Choroid plexus epithelial cell (primary cell): Measurements from ENCODE around the gene SGMS2.
"Not testable (repeated sequence)": the region's sequence is repeated elsewhere in the genome, so short reads cannot be mapped to it uniquely, and the experiment has no call there.

ENCODE experiments used
- DNase-seq: peaks from one replicate; pipeline ENCODE4 v3.0.0-alpha.2; 2010; ENCODE audit warnings: low read depth
- H3K4me3 ChIP-seq: 2 replicates; pipeline ENCODE4 v1.5.1; 2011; ENCODE audit warnings: low read depth, mild to moderate bottlenecking, control low read depth, low read length, moderate library complexity
- TF ChIP-seq, protein P1 (sequence below): conservative IDR thresholded peaks from 2 replicates; pipeline ENCODE4 v1.5.1; 2011; ENCODE audit warnings: low read depth, mild to moderate bottlenecking, control low read depth, inconsistent platforms, low read length, moderate library complexity

Gene SGMS2

GRCh38 chr4:107922486-107923473, 98.0 kb downstream of the SGMS2 start:
- no peak for DNase-seq
- no peak overlapping the region for H3K4me3 ChIP-seq
- TF ChIP-seq, protein P1, sequence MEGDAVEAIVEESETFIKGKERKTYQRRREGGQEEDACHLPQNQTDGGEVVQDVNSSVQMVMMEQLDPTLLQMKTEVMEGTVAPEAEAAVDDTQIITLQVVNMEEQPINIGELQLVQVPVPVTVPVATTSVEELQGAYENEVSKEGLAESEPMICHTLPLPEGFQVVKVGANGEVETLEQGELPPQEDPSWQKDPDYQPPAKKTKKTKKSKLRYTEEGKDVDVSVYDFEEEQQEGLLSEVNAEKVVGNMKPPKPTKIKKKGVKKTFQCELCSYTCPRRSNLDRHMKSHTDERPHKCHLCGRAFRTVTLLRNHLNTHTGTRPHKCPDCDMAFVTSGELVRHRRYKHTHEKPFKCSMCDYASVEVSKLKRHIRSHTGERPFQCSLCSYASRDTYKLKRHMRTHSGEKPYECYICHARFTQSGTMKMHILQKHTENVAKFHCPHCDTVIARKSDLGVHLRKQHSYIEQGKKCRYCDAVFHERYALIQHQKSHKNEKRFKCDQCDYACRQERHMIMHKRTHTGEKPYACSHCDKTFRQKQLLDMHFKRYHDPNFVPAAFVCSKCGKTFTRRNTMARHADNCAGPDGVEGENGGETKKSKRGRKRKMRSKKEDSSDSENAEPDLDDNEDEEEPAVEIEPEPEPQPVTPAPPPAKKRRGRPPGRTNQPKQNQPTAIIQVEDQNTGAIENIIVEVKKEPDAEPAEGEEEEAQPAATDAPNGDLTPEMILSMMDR = no peak

- DNase-seq, H3K4me3 ChIP-seq: not testable (repeated sequence)
Measured at GRCh38 chr4:107925713-107926112, 101.0 kb downstream of the SGMS2 start.

DNA sequence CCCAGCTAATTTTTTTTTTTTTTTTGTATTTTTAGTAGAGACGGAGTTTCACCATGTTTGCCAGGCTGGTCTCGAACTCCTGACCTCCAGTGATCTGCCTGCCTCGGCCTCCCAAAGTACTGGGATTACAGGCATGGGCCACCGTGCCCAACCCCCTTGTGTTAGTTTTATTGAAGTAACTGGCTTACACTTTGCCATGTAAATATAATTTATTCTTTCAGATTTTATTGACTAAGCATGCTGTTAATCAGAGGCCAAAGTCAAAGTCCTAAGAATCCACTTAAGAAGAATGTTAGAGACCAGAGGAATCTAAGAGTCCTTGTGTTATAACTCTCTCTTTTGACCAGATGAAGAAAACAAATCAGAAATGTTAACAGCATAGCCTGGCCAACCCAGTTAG, 102.1 kb downstream of the SGMS2 start:
- not testable (repeated sequence) for DNase-seq, H3K4me3 ChIP-seq

- peak within 1 kb of the TSS; percentile 72 for H3K4me3 ChIP-seq
- peak; percentile 64 for DNase-seq
- TF ChIP-seq, protein P1 = no peak
Measured at GRCh38 chr4:107930821-107931774, 106.4 kb downstream of the SGMS2 start, which contains the start of gene CYP2U1. CYP2U1 (plus strand) TSS chr4:107931549; CDS start chr4:107931644, 95 bp downstream.

DNA sequence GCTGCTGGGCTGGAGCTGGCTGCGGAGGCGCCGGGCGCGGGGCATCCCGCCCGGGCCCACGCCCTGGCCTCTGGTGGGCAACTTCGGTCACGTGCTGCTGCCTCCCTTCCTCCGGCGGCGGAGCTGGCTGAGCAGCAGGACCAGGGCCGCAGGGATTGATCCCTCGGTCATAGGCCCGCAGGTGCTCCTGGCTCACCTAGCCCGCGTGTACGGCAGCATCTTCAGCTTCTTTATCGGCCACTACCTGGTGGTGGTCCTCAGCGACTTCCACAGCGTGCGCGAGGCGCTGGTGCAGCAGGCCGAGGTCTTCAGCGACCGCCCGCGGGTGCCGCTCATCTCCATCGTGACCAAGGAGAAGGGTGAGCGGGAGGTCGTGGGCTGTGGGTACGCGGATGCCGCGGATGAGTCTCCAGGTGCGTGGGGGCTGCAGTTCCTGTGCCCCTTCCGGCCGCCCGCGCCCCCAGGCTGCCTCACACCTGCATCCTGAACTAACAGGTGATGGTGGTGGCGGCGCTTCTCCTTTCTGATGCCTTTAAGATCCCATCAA, 107.1 kb downstream of the SGMS2 start:
- TF ChIP-seq, protein P1 = no peak
- H3K4me3 ChIP-seq = peak overlapping the region; percentile 72
- no peak for DNase-seq

- DNase-seq = no peak
- TF ChIP-seq, protein P1 = no peak
- H3K4me3 ChIP-seq = no peak overlapping the region
Measured at GRCh38 chr4:107935246-107935645, 110.5 kb downstream of the SGMS2 start.

- no peak for DNase-seq
- H3K4me3 ChIP-seq = no peak overlapping the region
- TF ChIP-seq, protein P1 = no peak
Measured at GRCh38 chr4:107937040-107937439, 112.3 kb downstream of the SGMS2 start.
